Liver (tissue), 3 donors: Measurements from ENCODE around the gene STAT3.

Experiments
- CTCF ChIP-seq: fragments of 150-350 bp; IDR thresholded peaks from 2 replicates; pipeline ENCODE4 v1.5.1; 2017; ENCODE audit warnings: improper control_type of control experiment, low read depth, low read length; ENCODE audit not compliant: missing input control
- GABPA ChIP-seq, 2 donors: IDR thresholded peaks in 1 of 2; conservative IDR thresholded peaks in 1 of 2; 2 replicates each; pipeline ENCODE4 v1.6.1; 2016; ENCODE audit warnings: antibody characterized with exemption in 2 of 2, mild to moderate bottlenecking in 1 of 2, moderate library complexity in 1 of 2
- JUND ChIP-seq, 2 donors: IDR thresholded peaks; 2 replicates each; pipeline ENCODE4 v1.6.1; 2016; ENCODE audit warnings: antibody characterized with exemption in 2 of 2
- MAX ChIP-seq: IDR thresholded peaks from 2 replicates; pipeline ENCODE4 v1.6.1; 2016; ENCODE audit warnings: antibody characterized with exemption
- REST ChIP-seq: IDR thresholded peaks from 2 replicates; pipeline ENCODE4 v1.6.1; 2016; ENCODE audit warnings: antibody characterized with exemption, mild to moderate bottlenecking
- TAF1 ChIP-seq: conservative IDR thresholded peaks from 2 replicates; pipeline ENCODE4 v1.6.1; 2016; ENCODE audit warnings: antibody characterized with exemption, mild to moderate bottlenecking
- donor health status: healthy.
- donor health status: healthy.

GRCh38 chr17:42309986-42310786, 78.1 kb downstream of the STAT3 start:
- TF ChIP-seq REST (no peak), MAX (no peak), CTCF (no peak), JUND (IDR thresholded peaks at IDR 0.05) (no peak), GABPA (IDR thresholded peaks at IDR 0.05 in 1 of 2, conservative IDR thresholded peaks at IDR 0.05 in 1 of 2) (no peak), TAF1 (no peak)
